ENCODE results near the gene USP30. TPM values are rescaled to one million over a fixed set of nuclear protein-coding genes. Genes with fewer than 3 reads are reported as not detected.
A peak's percentile ranks its signal among the peaks of the same experiment; 100 is the strongest.

The USP30 gene
- total and polyA plus RNA-seq, 10 of the 15 experiments (the other 5 are each of a cell fraction or from before 2014, with no cell fraction given) = 2.1 to 16.2 (median 6.4) TPM

DNA sequence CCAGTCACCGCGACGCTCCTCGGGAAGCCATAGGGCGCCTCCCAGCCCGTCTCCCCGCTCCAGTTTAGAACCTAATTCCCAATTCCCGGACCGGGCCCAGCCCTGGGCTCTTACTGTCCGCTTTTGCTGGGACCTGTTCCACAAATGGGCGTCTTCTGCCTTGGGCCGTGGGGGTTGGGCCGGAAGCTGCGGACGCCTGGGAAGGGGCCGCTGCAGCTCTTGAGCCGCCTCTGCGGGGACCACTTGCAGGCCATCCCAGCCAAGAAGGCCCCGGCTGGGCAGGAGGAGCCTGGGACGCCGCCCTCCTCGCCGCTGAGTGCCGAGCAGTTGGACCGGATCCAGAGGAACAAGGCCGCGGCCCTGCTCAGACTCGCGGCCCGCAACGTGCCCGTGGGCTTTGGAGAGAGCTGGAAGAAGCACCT lies 45.8 kb downstream of the USP30 start (continued):
- TF ChIP-seq NFYB (IDR thresholded peaks at IDR 0.05; ENCODE audit: insufficient read depth, low read depth, low read length) (0 out of 2 replicates have a peak, but pooled peaks have one; percentile 15), CREM (IDR thresholded peaks at IDR 0.05; ENCODE audit: low read depth) (no peak), SRF (IDR thresholded peaks at IDR 0.05; ENCODE audit: low read depth in 2 of 2, low read length in 2 of 2) (0 out of 4 replicates have a peak, but pooled peaks of 1 of the 2 experiments have one; percentile 3), EZH2 (IDR thresholded peaks at IDR 0.05; ENCODE audit: borderline replicate concordance, control insufficient read depth, low read depth, low read length) (no peak), BACH1 (IDR thresholded peaks at IDR 0.05; ENCODE audit: borderline replicate concordance) (peak; percentile 20; the same call in 1 of the 2 replicates), BMI1 (IDR thresholded peaks at IDR 0.05; ENCODE audit: borderline replicate concordance) (no peak), POLR2AphosphoS2 (IDR thresholded peaks at IDR 0.05; ENCODE audit: low read depth, low read length) (no peak), EED (IDR thresholded peaks at IDR 0.05; ENCODE audit: low read depth) (0 out of 2 replicates have a peak, but pooled peaks have one; percentile 19), RELA (IDR thresholded peaks at IDR 0.05; ENCODE audit: borderline replicate concordance, partially characterized antibody) (no peak), EP300 (IDR thresholded peaks at IDR 0.05; ENCODE audit: borderline replicate concordance in 1 of 2, control insufficient read depth in 1 of 2, low read depth in 2 of 2, low read length in 2 of 2) (no peak), ETV6 (conservative IDR thresholded peaks at IDR 0.05 in 1 of 2, IDR thresholded peaks at IDR 0.05 in 1 of 2; ENCODE audit: borderline replicate concordance in 1 of 2, low read depth in 1 of 2) (no peak), ATF7 (IDR thresholded peaks at IDR 0.05; ENCODE audit: low read depth) (no peak), TAF1 (IDR thresholded peaks at IDR 0.05; ENCODE audit: borderline replicate concordance, low read depth, low read length) (0 out of 2 replicates have a peak, but pooled peaks have one; percentile 25), PAX5 (IDR thresholded peaks at IDR 0.05; ENCODE audit: borderline replicate concordance, low read depth, low read length) (no peak)
- TF ChIP-seq, protein P1, sequence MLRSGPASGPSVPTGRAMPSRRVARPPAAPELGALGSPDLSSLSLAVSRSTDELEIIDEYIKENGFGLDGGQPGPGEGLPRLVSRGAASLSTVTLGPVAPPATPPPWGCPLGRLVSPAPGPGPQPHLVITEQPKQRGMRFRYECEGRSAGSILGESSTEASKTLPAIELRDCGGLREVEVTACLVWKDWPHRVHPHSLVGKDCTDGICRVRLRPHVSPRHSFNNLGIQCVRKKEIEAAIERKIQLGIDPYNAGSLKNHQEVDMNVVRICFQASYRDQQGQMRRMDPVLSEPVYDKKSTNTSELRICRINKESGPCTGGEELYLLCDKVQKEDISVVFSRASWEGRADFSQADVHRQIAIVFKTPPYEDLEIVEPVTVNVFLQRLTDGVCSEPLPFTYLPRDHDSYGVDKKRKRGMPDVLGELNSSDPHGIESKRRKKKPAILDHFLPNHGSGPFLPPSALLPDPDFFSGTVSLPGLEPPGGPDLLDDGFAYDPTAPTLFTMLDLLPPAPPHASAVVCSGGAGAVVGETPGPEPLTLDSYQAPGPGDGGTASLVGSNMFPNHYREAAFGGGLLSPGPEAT (IDR thresholded peaks at IDR 0.05; ENCODE audit: low read depth) = 0 out of 2 replicates have a peak, but pooled peaks have one; percentile 25
- TF ChIP-seq, protein P2, sequence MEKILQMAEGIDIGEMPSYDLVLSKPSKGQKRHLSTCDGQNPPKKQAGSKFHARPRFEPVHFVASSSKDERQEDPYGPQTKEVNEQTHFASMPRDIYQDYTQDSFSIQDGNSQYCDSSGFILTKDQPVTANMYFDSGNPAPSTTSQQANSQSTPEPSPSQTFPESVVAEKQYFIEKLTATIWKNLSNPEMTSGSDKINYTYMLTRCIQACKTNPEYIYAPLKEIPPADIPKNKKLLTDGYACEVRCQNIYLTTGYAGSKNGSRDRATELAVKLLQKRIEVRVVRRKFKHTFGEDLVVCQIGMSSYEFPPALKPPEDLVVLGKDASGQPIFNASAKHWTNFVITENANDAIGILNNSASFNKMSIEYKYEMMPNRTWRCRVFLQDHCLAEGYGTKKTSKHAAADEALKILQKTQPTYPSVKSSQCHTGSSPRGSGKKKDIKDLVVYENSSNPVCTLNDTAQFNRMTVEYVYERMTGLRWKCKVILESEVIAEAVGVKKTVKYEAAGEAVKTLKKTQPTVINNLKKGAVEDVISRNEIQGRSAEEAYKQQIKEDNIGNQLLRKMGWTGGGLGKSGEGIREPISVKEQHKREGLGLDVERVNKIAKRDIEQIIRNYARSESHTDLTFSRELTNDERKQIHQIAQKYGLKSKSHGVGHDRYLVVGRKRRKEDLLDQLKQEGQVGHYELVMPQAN (conservative IDR thresholded peaks at IDR 0.05) = no peak; the same call in 1 of the 2 replicates
- TF ChIP-seq, protein P3, sequence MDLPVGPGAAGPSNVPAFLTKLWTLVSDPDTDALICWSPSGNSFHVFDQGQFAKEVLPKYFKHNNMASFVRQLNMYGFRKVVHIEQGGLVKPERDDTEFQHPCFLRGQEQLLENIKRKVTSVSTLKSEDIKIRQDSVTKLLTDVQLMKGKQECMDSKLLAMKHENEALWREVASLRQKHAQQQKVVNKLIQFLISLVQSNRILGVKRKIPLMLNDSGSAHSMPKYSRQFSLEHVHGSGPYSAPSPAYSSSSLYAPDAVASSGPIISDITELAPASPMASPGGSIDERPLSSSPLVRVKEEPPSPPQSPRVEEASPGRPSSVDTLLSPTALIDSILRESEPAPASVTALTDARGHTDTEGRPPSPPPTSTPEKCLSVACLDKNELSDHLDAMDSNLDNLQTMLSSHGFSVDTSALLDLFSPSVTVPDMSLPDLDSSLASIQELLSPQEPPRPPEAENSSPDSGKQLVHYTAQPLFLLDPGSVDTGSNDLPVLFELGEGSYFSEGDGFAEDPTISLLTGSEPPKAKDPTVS (IDR thresholded peaks at IDR 0.05; ENCODE audit: low read depth, low read length) = no peak
- TF ChIP-seq, protein P4, sequence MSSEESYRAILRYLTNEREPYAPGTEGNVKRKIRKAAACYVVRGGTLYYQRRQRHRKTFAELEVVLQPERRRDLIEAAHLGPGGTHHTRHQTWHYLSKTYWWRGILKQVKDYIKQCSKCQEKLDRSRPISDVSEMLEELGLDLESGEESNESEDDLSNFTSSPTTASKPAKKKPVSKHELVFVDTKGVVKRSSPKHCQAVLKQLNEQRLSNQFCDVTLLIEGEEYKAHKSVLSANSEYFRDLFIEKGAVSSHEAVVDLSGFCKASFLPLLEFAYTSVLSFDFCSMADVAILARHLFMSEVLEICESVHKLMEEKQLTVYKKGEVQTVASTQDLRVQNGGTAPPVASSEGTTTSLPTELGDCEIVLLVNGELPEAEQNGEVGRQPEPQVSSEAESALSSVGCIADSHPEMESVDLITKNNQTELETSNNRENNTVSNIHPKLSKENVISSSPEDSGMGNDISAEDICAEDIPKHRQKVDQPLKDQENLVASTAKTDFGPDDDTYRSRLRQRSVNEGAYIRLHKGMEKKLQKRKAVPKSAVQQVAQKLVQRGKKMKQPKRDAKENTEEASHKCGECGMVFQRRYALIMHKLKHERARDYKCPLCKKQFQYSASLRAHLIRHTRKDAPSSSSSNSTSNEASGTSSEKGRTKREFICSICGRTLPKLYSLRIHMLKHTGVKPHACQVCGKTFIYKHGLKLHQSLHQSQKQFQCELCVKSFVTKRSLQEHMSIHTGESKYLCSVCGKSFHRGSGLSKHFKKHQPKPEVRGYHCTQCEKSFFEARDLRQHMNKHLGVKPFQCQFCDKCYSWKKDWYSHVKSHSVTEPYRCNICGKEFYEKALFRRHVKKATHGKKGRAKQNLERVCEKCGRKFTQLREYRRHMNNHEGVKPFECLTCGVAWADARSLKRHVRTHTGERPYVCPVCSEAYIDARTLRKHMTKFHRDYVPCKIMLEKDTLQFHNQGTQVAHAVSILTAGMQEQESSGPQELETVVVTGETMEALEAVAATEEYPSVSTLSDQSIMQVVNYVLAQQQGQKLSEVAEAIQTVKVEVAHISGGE (CRISPR knock-in tag; IDR thresholded peaks at IDR 0.05) = no peak

Measured in GM12878 (cell line).